Spleen (tissue), 11 donors: ENCODE measurements around the gene CBLL2. TPM values are rescaled to one million over a fixed set of nuclear protein-coding genes. Genes with fewer than 3 reads are reported as not detected.

Experiments
- DNase-seq: peaks from one replicate; pipeline ENCODE4 v3.0.0-alpha.2; 2020
- H3K27ac ChIP-seq, 8 donors: fragments of 200-600 bp; sonication (generic) in 7 of 8; 1 replicate in 4 of 8; 2 replicates in 4 of 8; pipeline versions ENCODE4 v1.5.0 to v1.8.0; 2016 to 2021; ENCODE audit warnings: inconsistent platforms in 4 of 8, mild to moderate bottlenecking in 4 of 8, moderate library complexity in 1 of 8
- H3K27me3 ChIP-seq, 7 donors: fragments of 200-600 bp; sonication (generic) in 6 of 7; replicated peaks in 1 of 7; 1 replicate in 4 of 7; 2 replicates in 3 of 7; pipeline versions ENCODE4 v1.5.0 to v1.8.0; 2016 to 2021; ENCODE audit warnings: inconsistent platforms in 3 of 7, mild to moderate bottlenecking in 1 of 7
- H3K36me3 ChIP-seq, 6 donors: fragments of 200-600 bp; sonication (generic) in 5 of 6; 1 replicate in 4 of 6; 2 replicates in 2 of 6; pipeline versions ENCODE4 v1.5.0 to v1.8.0; 2016 to 2021; ENCODE audit warnings: inconsistent platforms in 2 of 6
- H3K4me1 ChIP-seq, 6 donors: fragments of 200-600 bp; sonication (generic) in 5 of 6; 1 replicate in 3 of 6; 2 replicates in 3 of 6; pipeline versions ENCODE4 v1.5.0 to v1.8.0; 2016 to 2021; ENCODE audit warnings: inconsistent platforms in 3 of 6
- H3K4me3 ChIP-seq, 8 donors: fragments of 200-600 bp; sonication (generic) in 7 of 8; 1 replicate in 4 of 8; 2 replicates in 4 of 8; pipeline versions ENCODE4 v1.5.0 to v1.8.0; 2016 to 2021; ENCODE audit warnings: inconsistent platforms in 4 of 8, mild to moderate bottlenecking in 4 of 8, moderate library complexity in 2 of 8
- H3K9me3 ChIP-seq, 8 donors: fragments of 200-600 bp; sonication (generic) in 7 of 8; 1 replicate in 4 of 8; 2 replicates in 4 of 8; pipeline versions ENCODE4 v1.5.0 to v1.8.0; 2016 to 2021; ENCODE audit warnings: inconsistent platforms in 4 of 8
- CTCF ChIP-seq, 11 experiments: fragments of 200-600 bp in 7 of 11; fragments of 450-650 bp in 4 of 11; sonication (generic) in 4 of 11; IDR thresholded peaks in 8 of 11; conservative IDR thresholded peaks in 3 of 11; 1 replicate in 7 of 11; 2 replicates in 4 of 11; pipeline versions ENCODE4 v1.4.0 to v1.8.0; 2016 to 2021; ENCODE audit warnings: antibody characterized with exemption in 11 of 11, inconsistent platforms in 4 of 11, mild to moderate bottlenecking in 1 of 11
- POLR2A ChIP-seq, 3 donors: fragments of 450-650 bp; IDR thresholded peaks; one replicate each; pipeline ENCODE4 v1.5.1; 2017; ENCODE audit warnings: antibody characterized with exemption in 3 of 3, mild to moderate bottlenecking in 1 of 3
- POLR2AphosphoS5 ChIP-seq, 3 donors: sonication (generic); formaldehyde crosslinking; IDR thresholded peaks; one replicate each; pipeline ENCODE4 v1.5.1; 2017; ENCODE audit warnings: antibody characterized with exemption in 3 of 3
- WGBS, 5 donors: extraction: QIAGEN DNeasy Blood & Tissue Kit in 3 of 5; methylation state at CpG; one replicate each; pipeline versions ENCODE4 v1.1.5 to v1.1.7; 2013 to 2018; 5-methylcytosine and 5-hydroxymethylcytosine counted together
- intact Hi-C: fragments of 100-400 bp; cut with DNase I; formaldehyde crosslinking; loops from one replicate; pipeline ENCODE4 v1.15.0; 2023; ENCODE audit warnings: low total_unique reads
- polyA plus RNA-seq, 3 donors: library from polyadenylated mRNA; stranded (reverse); fragments of 200-250 nt; gene quantifications; one replicate each; pipeline ENCODE4 v1.2.1, GENCODE V29; 2013
- total RNA-seq, 7 donors: library from RNA; depleted of rRNA in 3 of 7; stranded (reverse); fragments of >200 nt in 3 of 7; fragmentation: NEBNext Ultra II Directional in 4 of 7; extraction: Animal tissue kit (Norgen Biotek cat#: 25700) in 4 of 7; gene quantifications; one replicate each; pipeline versions ENCODE4 v1.1.0 to v1.2.1, GENCODE V29; 2016 to 2021
- donor health status: healthy with polysubstance abuse.
- donor health status: DM: no; HTN: no; CAD: no; lungs with moderate emphysema.
- donor health status: DM: no; HTN: no; CAD: no.
- donor health status: Bipolar disorder and iron deficiency.
- donor health status: healthy.
- donor health status: DM: no; HTN: no; CAD: no.
- donor health status: DM: yes; HTN: yes; CAD: no.

The CBLL2 gene
- total and polyA plus RNA-seq, 10 donors: not detected

DNA sequence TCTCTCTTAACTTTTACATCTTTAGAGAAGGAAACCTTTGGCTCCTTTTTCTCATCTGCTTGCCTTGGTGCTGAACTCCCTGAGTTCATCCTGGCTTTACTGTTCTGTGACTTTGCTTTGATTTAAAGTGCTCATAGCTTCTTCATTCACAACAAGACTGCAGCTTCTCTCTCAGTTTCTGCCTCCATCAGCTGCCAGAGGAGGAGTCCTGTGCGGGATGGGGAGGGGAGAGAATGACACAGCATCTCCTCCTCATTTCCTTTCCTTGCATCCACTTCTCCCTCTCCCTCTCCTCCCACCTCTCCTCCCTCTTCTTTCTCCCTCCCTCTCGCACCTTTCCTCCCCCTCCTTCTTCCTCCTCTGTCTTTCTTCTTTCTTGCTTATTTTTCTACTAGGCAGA, 42.0 kb downstream of the CBLL2 start:
- no peak for TF ChIP-seq POLR2AphosphoS5 (IDR thresholded peaks at IDR 0.05)
- TF ChIP-seq POLR2A (IDR thresholded peaks at IDR 0.05): no peak
- TF ChIP-seq CTCF (IDR thresholded peaks at IDR 0.05 in 8 of 11, conservative IDR thresholded peaks at IDR 0.05 in 3 of 11): no peak
- Histone ChIP-seq H3K9me3 (no peaks in the 10 kb centered on the region), H3K27me3 (peaks cover 0 to 12% (median 0%) of the 10 kb centered on the region in 7 donors), H3K4me3 (no peak overlapping the region), H3K36me3 (no peaks in the 10 kb centered on the region), H3K4me1 (no peaks in the 10 kb centered on the region), H3K27ac (no peak overlapping the region)
- intact Hi-C loops: no loop called here
- 5 to 28% (median 19%) methylated on average over 2 of the region's 2 CpGs for WGBS, 5 donors
- DNase-seq: no peak

GRCh38 chrX:22315151-22315550, 42.4 kb downstream of the CBLL2 start:
- Histone ChIP-seq H3K4me3 (no peak overlapping the region), H3K9me3 (no peaks in the 10 kb centered on the region), H3K4me1 (no peaks in the 10 kb centered on the region), H3K27ac (no peak overlapping the region), H3K36me3 (no peaks in the 10 kb centered on the region), H3K27me3 (peaks cover 0 to 12% (median 0%) of the 10 kb centered on the region in 7 donors)
- no peak for TF ChIP-seq CTCF (IDR thresholded peaks at IDR 0.05 in 8 of 11, conservative IDR thresholded peaks at IDR 0.05 in 3 of 11)
- no peak for TF ChIP-seq POLR2A (IDR thresholded peaks at IDR 0.05)
- TF ChIP-seq POLR2AphosphoS5 (IDR thresholded peaks at IDR 0.05): no peak
- no peak for DNase-seq
- intact Hi-C loops: no loop called here
- WGBS, 5 donors: 70 to 93% (median 88%) methylated on average over 3 of the region's 3 CpGs

GRCh38 chrX:22320236-22320873, 47.6 kb downstream of the CBLL2 start:
- Histone ChIP-seq H3K36me3 (no peaks in the 10 kb centered on the region), H3K4me1 (no peaks in the 10 kb centered on the region), H3K4me3 (no peak overlapping the region), H3K27ac (no peak overlapping the region), H3K9me3 (no peaks in the 10 kb centered on the region), H3K27me3 (peaks cover 0 to 14% (median 0%) of the 10 kb centered on the region in 7 donors)
- intact Hi-C loops: no loop called here
- no peak for DNase-seq
- TF ChIP-seq CTCF (IDR thresholded peaks at IDR 0.05 in 8 of 11, conservative IDR thresholded peaks at IDR 0.05 in 3 of 11): no peak
- TF ChIP-seq POLR2A (IDR thresholded peaks at IDR 0.05): no peak
- 61 to 87% (median 74%) methylated on average over 12 of the region's 12 CpGs for WGBS, 5 donors

DNA sequence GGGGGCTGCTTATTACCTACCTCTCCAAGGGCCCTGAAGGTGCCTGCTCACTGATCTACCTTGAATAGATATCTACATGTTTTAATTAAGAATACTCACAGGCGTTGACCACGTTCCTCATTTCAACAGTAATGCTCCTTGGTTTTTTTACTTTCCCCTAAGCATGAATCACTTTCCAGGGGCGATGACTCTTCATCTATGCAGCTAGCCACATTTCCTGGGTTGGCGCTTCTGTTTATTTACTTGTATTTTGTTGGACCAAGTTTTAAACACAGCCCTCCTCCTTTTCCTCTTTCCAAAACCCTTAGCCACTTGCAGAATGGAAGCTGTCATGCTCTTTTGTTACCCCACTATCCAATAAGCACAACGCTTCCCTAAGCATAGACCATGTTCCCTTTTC, 50.8 kb downstream of the CBLL2 start:
- H3K27me3 ChIP-seq: peaks cover 0 to 8% (median 0%) of the 10 kb centered on the region in 7 donors
- no peaks in the 10 kb centered on the region for H3K9me3 ChIP-seq
- intact Hi-C loops: no loop called here
- TF ChIP-seq CTCF (IDR thresholded peaks at IDR 0.05 in 8 of 11, conservative IDR thresholded peaks at IDR 0.05 in 3 of 11) (no peak), POLR2A (IDR thresholded peaks at IDR 0.05) (no peak), POLR2AphosphoS5 (IDR thresholded peaks at IDR 0.05) (no peak)
- no peak overlapping the region for H3K27ac ChIP-seq
- WGBS, 5 donors: 56 to 74% (median 65%) methylated on average over 5 of the region's 5 CpGs
- H3K36me3 ChIP-seq: no peaks in the 10 kb centered on the region
- no peaks in the 10 kb centered on the region for H3K4me1 ChIP-seq
- H3K4me3 ChIP-seq: no peak overlapping the region
- no peak for DNase-seq

Other genes with a start within 250 kb of the CBLL2 start
- 1 to 10 TPM in 1 of 7 donors, under 1 TPM in 6; 0.33 to 1.5 (median 0.63) TPM for gene PHEX, start 240.6 kb upstream of the CBLL2 start, total RNA-seq
- gene PHEX, start 240.6 kb upstream of the CBLL2 start, polyA plus RNA-seq: under 1 TPM; 0.13 to 0.46 (median 0.23) TPM